IPS-18a (cell line): ENCODE data around the gene RIMBP3C.
"Not testable (repeated sequence)": the region's sequence is repeated elsewhere in the genome, so short reads cannot be mapped to it uniquely, and the experiment has no call there.

Experiments used
- H3K27ac ChIP-seq: one replicate; pipeline ENCODE4 v1.5.1; 2013; ENCODE audit warnings: low read length
- H3K27me3 ChIP-seq: one replicate; pipeline ENCODE4 v1.6.1; 2013; ENCODE audit warnings: mild to moderate bottlenecking, low read length; ENCODE audit not compliant: control insufficient read depth, insufficient read depth
- H3K36me3 ChIP-seq: one replicate; pipeline ENCODE4 v1.6.1; 2013; ENCODE audit warnings: low read depth, low read length; ENCODE audit not compliant: control insufficient read depth
- H3K4me1 ChIP-seq: one replicate; pipeline ENCODE4 v1.6.1; 2013; ENCODE audit warnings: low read depth, low read length; ENCODE audit not compliant: control insufficient read depth
- H3K4me3 ChIP-seq: one replicate; pipeline ENCODE4 v1.5.1; 2013; ENCODE audit warnings: low read length
- H3K9ac ChIP-seq: one replicate; pipeline ENCODE4 v1.6.1; 2013; ENCODE audit warnings: mild to moderate bottlenecking, low read length, moderate library complexity
- H3K9me3 ChIP-seq: one replicate; pipeline ENCODE4 v1.6.1; 2013; ENCODE audit warnings: low read depth, low read length; ENCODE audit not compliant: control insufficient read depth

RIMBP3C gene, protein sequence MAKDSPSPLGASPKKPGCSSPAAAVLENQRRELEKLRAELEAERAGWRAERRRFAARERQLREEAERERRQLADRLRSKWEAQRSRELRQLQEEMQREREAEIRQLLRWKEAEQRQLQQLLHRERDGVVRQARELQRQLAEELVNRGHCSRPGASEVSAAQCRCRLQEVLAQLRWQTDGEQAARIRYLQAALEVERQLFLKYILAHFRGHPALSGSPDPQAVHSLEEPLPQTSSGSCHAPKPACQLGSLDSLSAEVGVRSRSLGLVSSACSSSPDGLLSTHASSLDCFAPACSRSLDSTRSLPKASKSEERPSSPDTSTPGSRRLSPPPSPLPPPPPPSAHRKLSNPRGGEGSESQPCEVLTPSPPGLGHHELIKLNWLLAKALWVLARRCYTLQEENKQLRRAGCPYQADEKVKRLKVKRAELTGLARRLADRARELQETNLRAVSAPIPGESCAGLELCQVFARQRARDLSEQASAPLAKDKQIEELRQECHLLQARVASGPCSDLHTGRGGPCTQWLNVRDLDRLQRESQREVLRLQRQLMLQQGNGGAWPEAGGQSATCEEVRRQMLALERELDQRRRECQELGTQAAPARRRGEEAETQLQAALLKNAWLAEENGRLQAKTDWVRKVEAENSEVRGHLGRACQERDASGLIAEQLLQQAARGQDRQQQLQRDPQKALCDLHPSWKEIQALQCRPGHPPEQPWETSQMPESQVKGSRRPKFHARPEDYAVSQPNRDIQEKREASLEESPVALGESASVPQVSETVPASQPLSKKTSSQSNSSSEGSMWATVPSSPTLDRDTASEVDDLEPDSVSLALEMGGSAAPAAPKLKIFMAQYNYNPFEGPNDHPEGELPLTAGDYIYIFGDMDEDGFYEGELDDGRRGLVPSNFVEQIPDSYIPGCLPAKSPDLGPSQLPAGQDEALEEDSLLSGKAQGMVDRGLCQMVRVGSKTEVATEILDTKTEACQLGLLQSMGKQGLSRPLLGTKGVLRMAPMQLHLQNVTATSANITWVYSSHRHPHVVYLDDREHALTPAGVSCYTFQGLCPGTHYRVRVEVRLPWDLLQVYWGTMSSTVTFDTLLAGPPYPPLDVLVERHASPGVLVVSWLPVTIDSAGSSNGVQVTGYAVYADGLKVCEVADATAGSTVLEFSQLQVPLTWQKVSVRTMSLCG (N-terminal part only)

DNA sequence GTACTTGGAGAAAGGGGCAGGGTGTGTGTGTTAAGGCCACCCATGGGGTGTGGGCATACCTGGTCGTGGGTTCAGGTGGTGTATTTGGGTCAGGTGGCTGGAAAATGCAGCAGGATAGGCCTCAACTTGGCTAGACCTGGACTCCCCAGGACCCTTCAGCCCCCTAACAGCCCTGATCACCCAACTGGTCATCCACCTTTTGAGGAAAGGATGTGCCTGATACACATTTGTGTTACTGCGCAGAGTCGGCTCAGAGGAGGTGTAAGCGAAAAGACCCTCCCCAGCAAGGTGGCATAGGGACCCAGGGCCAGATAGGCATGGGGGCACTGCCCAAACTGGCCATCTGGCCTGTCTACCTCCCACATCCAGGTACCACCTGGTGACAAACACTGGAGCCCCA, at the start of gene RIMBP3C:
TSS of gene RIMBP3C (minus strand) at position 101 of the 400 bp plus-strand sequence. CDS start 485 bp downstream, outside the sequence.
- not testable (repeated sequence) for H3K9ac ChIP-seq, H3K36me3 ChIP-seq, H3K27ac ChIP-seq, H3K9me3 ChIP-seq, H3K27me3 ChIP-seq, H3K4me3 ChIP-seq, H3K4me1 ChIP-seq

- Histone ChIP-seq H3K9me3 (no peaks in the 10 kb centered on the region), H3K27ac (no peak overlapping the region), H3K36me3 (peaks cover 13% of the 10 kb centered on the region), H3K4me1 (no peaks in the 10 kb centered on the region), H3K4me3 (no peak overlapping the region), H3K27me3 (no peaks in the 10 kb centered on the region), H3K9ac (no peak overlapping the region)
Observed at GRCh38 chr22:21599053-21599893, 48.0 kb upstream of the RIMBP3C start.

- peaks cover 22% of the 10 kb centered on the region for H3K36me3 ChIP-seq
- H3K4me3 ChIP-seq = no peak overlapping the region
- H3K27ac ChIP-seq = no peak overlapping the region
- H3K9me3 ChIP-seq = no peaks in the 10 kb centered on the region
- no peaks in the 10 kb centered on the region for H3K4me1 ChIP-seq
- no peak overlapping the region for H3K9ac ChIP-seq
- no peaks in the 10 kb centered on the region for H3K27me3 ChIP-seq
Observed at GRCh38 chr22:21598302-21598701, 47.0 kb upstream of the RIMBP3C start.

GRCh38 chr22:21596356-21597135, 45.3 kb upstream of the RIMBP3C start:
- H3K36me3 ChIP-seq = peaks cover 30% of the 10 kb centered on the region
- H3K27me3 ChIP-seq, H3K4me3 ChIP-seq: not testable (repeated sequence)

GRCh38 chr22:21594865-21595452, 43.7 kb upstream of the RIMBP3C start:
- Histone ChIP-seq H3K4me1 (no peaks in the 10 kb centered on the region), H3K27me3 (no peaks in the 10 kb centered on the region), H3K9ac (no peak overlapping the region), H3K27ac (no peak overlapping the region), H3K4me3 (no peak overlapping the region), H3K9me3 (no peaks in the 10 kb centered on the region), H3K36me3 (peaks cover 30% of the 10 kb centered on the region)

More at GRCh38 chr22:21596356-21597135, 45.3 kb upstream of the RIMBP3C start:
- not testable (repeated sequence) for H3K4me1 ChIP-seq, H3K27ac ChIP-seq, H3K9ac ChIP-seq, H3K9me3 ChIP-seq

GRCh38 chr22:21593406-21594232, 42.4 kb upstream of the RIMBP3C start:
- H3K4me3 ChIP-seq = no peak overlapping the region
- no peaks in the 10 kb centered on the region for H3K9me3 ChIP-seq
- H3K27ac ChIP-seq = no peak overlapping the region
- no peaks in the 10 kb centered on the region for H3K4me1 ChIP-seq
- H3K27me3 ChIP-seq = no peaks in the 10 kb centered on the region
- peaks cover 30% of the 10 kb centered on the region for H3K36me3 ChIP-seq
- no peak overlapping the region for H3K9ac ChIP-seq

- Histone ChIP-seq H3K9ac (no peak overlapping the region), H3K9me3 (no peaks in the 10 kb centered on the region), H3K36me3 (peaks cover 30% of the 10 kb centered on the region), H3K27me3 (no peaks in the 10 kb centered on the region), H3K4me1 (no peaks in the 10 kb centered on the region), H3K4me3 (no peak overlapping the region), H3K27ac (no peak overlapping the region)
Observed at GRCh38 chr22:21592422-21592821, 41.2 kb upstream of the RIMBP3C start.

GRCh38 chr22:21591695-21592094, 40.4 kb upstream of the RIMBP3C start:
- Histone ChIP-seq H3K27me3 (no peaks in the 10 kb centered on the region), H3K27ac (no peak overlapping the region), H3K36me3 (peaks cover 30% of the 10 kb centered on the region), H3K4me3 (no peak overlapping the region), H3K9ac (no peak overlapping the region), H3K4me1 (no peaks in the 10 kb centered on the region), H3K9me3 (no peaks in the 10 kb centered on the region)

DNA sequence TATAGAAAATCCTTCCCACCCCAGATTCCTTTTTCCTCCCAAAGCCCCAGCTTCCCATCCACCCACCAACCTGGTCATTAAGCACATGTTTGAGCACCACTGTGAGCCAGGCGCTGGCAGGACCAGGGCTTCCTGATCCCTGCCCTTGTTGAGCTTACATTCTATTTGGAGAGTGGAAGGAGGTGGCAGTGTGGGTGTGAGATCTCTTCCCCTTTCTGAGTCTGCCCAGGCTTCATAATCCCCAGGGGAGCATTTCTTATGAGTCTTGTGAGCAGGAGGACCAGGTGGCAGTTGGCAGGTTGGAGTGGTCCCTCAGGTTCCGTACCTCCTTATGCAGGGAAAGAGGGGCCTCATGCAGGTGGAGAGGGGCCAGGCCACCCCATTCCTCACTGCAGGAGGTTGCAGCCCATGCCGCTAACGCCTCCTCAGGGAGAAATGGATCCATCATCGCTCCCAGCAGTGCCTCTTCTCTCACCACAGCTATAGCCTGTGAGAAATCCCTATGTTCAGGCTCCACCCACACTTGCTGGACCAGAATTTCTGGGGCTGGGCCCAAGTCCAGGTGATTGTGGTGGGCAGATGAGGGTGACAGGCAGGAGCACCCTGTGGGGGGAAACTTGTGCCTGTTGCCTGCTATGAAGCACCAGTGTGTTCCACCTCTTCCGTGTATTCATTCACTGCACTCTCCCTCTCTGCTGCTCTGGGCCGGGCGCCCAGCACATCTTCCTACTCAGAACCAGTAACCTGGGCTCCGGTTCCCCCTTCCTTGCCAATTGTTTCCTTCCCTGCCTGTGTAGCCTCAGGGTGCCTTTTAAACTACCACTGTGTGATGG, 39.8 kb upstream of the RIMBP3C start:
- no peaks in the 10 kb centered on the region for H3K9me3 ChIP-seq
- no peak overlapping the region for H3K27ac ChIP-seq
- no peak overlapping the region for H3K4me3 ChIP-seq
- H3K4me1 ChIP-seq = no peaks in the 10 kb centered on the region
- peaks cover 30% of the 10 kb centered on the region for H3K36me3 ChIP-seq
- no peaks in the 10 kb centered on the region for H3K27me3 ChIP-seq
- no peak overlapping the region for H3K9ac ChIP-seq
